Epithelial cell of esophagus (primary cell): Measurements from ENCODE around the gene BCS1L.

ENCODE experiments used
- DNase-seq: peaks from one replicate; pipeline ENCODE4 v3.0.0; 2010; ENCODE audit warnings: low read depth
- H3K4me3 ChIP-seq: 2 replicates; pipeline ENCODE4 v1.5.1; 2011; ENCODE audit warnings: mild to moderate bottlenecking, low read length, control low read depth
- TF ChIP-seq, protein P1 (sequence below): IDR thresholded peaks from 2 replicates; pipeline ENCODE4 v1.5.1; 2011; ENCODE audit warnings: low read depth, mild to moderate bottlenecking, low read length, control low read depth, inconsistent platforms; ENCODE audit not compliant: insufficient read depth; ENCODE audit errors: missing control alignments

The BCS1L gene

GRCh38 chr2:218626369-218626768, 33.1 kb upstream of the BCS1L start:
- TF ChIP-seq, protein P1, sequence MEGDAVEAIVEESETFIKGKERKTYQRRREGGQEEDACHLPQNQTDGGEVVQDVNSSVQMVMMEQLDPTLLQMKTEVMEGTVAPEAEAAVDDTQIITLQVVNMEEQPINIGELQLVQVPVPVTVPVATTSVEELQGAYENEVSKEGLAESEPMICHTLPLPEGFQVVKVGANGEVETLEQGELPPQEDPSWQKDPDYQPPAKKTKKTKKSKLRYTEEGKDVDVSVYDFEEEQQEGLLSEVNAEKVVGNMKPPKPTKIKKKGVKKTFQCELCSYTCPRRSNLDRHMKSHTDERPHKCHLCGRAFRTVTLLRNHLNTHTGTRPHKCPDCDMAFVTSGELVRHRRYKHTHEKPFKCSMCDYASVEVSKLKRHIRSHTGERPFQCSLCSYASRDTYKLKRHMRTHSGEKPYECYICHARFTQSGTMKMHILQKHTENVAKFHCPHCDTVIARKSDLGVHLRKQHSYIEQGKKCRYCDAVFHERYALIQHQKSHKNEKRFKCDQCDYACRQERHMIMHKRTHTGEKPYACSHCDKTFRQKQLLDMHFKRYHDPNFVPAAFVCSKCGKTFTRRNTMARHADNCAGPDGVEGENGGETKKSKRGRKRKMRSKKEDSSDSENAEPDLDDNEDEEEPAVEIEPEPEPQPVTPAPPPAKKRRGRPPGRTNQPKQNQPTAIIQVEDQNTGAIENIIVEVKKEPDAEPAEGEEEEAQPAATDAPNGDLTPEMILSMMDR, result no peak
- no peak overlapping the region for H3K4me3 ChIP-seq
- peak; percentile 27 for DNase-seq

DNA sequence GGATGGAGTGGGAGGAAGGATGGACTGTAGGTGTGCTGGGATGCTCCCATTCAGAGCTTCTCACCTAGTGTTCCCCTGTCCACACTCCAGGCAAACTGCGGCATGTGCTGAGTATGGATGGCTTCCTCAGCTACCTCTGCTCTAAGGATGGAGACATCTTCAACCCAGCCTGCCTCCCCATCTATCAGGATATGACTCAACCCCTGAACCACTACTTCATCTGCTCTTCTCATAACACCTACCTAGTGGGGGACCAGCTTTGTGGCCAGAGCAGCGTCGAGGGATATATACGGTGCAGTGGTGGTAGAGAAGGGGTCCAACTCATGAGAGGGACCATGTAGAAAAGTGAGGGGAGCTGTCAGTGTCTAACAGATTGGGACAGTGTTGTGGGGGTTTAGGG, 31.5 kb upstream of the BCS1L start:
- H3K4me3 ChIP-seq, result no peak overlapping the region
- no peak for DNase-seq
- TF ChIP-seq, protein P1, result no peak

GRCh38 chr2:218631837-218632236, 27.6 kb upstream of the BCS1L start:
- peak; percentile 85 for DNase-seq
- H3K4me3 ChIP-seq, result no peak overlapping the region
- TF ChIP-seq, protein P1, result no peak

DNA sequence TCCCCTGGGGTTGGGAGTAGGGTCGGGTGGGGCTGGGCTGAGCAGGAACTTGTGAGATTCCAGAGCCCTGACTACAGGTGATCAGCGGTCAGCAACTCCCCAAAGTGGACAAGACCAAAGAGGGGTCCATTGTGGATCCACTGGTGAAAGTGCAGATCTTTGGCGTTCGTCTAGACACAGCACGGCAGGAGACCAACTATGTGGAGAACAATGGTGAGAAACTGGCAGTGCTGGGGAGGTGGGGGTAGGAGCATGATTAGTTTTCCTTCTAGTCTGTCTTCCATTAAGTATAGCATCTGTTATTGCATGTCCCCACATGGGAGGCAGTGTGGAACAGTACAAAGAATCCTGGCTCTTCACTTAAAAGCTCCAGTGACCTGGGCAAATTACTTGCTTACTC, 23.8 kb upstream of the BCS1L start:
- no peak overlapping the region for H3K4me3 ChIP-seq
- DNase-seq, result no peak
- TF ChIP-seq, protein P1, result no peak

GRCh38 chr2:218638372-218638771, 21.1 kb upstream of the BCS1L start:
- H3K4me3 ChIP-seq, result no peak overlapping the region
- TF ChIP-seq, protein P1, result no peak
- no peak for DNase-seq

- TF ChIP-seq, protein P1, result no peak
- H3K4me3 ChIP-seq, result no peak overlapping the region
- DNase-seq, result no peak
Observed at GRCh38 chr2:218642121-218642656, 17.3 kb upstream of the BCS1L start.

DNA sequence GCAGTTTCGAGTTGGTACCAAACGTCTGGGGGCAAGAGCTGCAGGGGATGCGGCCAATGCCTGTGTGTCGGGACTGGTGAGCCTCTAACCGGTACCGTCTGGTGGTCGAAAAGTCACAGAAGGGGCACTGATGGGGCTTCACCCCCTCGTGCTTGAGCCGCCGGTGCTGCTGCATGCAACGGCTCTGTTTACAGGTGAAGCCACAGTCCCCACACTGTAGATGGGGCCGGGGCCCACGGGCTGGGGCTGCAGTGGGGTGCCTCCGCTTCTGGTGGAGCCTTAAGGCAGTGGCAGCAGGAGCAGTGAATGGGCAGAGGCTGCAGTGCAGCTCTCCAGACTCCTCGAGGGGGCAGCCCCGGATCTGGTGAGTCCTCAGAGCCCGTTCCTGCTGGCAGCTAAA, 16.7 kb upstream of the BCS1L start:
- no peak overlapping the region for H3K4me3 ChIP-seq
- TF ChIP-seq, protein P1, result no peak
- no peak for DNase-seq
